PC-3 (cell line): ENCODE results near the gene TNFRSF11A. TPM values are rescaled to one million over a fixed set of nuclear protein-coding genes. Genes with fewer than 3 reads are reported as not detected.

Experiments used
- ATAC-seq: fragments of 200-7000 bp; cut with Tn5 transposase; 2 replicates; pipeline ENCODE4 v1.9.1; 2020; ENCODE audit warnings: mild to moderate bottlenecking, moderate library complexity
- BruUV-seq: library from RNA; stranded (reverse); fragments of 400-500 nt; replicated peaks from 2 replicates; lab custom pipeline; 2021; lab: Mats Ljungman, UMichigan
- CTCF ChIA-PET: fragments of 300-600 bp; sonication (Branson Sonifier 250); formaldehyde crosslinking; loops from one replicate; lab custom pipeline; 2022; ENCODE audit warnings: antibody characterized with exemption; lab: Charles Lee
- POLR2A ChIA-PET: fragments of 300-600 bp; sonication (Branson Sonifier 250); formaldehyde crosslinking; loops from one replicate; lab custom pipeline; 2022; ENCODE audit warnings: antibody characterized with exemption; ENCODE audit not compliant: unreplicated experiment; lab: Charles Lee
- DNase-seq: peaks from one replicate; pipeline ENCODE4 v3.0.0-alpha.2; 2015
- H2AFZ ChIP-seq: fragments of 300-600 bp; sonication (generic); 2 replicates; pipeline ENCODE4 v1.6.0; 2016; ENCODE audit warnings: antibody characterized with exemption, low read length
- H3F3A ChIP-seq: fragments of 300-600 bp; sonication (generic); one replicate; pipeline ENCODE4 v1.6.0; 2017; ENCODE audit warnings: antibody characterized with exemption, low read length, control low read depth, mild to moderate bottlenecking; ENCODE audit not compliant: unreplicated experiment
- H3K27ac ChIP-seq: fragments of 300-600 bp; sonication (generic); 2 replicates; pipeline ENCODE4 v1.5.1; 2016; ENCODE audit warnings: mild to moderate bottlenecking, low read length
- H3K27me3 ChIP-seq: fragments of 300-600 bp; sonication (generic); 2 replicates; pipeline ENCODE4 v1.6.1; 2016; ENCODE audit warnings: low read length, mixed read lengths
- H3K36me3 ChIP-seq: fragments of 300-600 bp; sonication (generic); 2 replicates; pipeline ENCODE4 v1.6.1; 2016; ENCODE audit warnings: low read depth, mixed run types, low read length, mixed read lengths
- H3K4me1 ChIP-seq: fragments of 300-600 bp; sonication (generic); 2 replicates; pipeline ENCODE4 v1.5.1; 2016; ENCODE audit warnings: low read length; ENCODE audit not compliant: insufficient read depth
- H3K4me2 ChIP-seq: fragments of 300-600 bp; sonication (generic); 2 replicates; pipeline ENCODE4 v1.6.0; 2016; ENCODE audit warnings: low read length
- H3K4me3 ChIP-seq: fragments of 300-600 bp; sonication (generic); 2 replicates; pipeline ENCODE4 v1.5.1; 2016; ENCODE audit warnings: mild to moderate bottlenecking, low read length, mixed read lengths
- H3K79me2 ChIP-seq: fragments of 300-600 bp; sonication (generic); 2 replicates; pipeline ENCODE4 v1.6.1; 2017; ENCODE audit warnings: low read length, mixed read lengths
- H3K9ac ChIP-seq: fragments of 300-600 bp; sonication (generic); 2 replicates; pipeline ENCODE4 v1.6.0; 2016; ENCODE audit warnings: mild to moderate bottlenecking, low read length
- H3K9me2 ChIP-seq: fragments of 300-600 bp; sonication (generic); replicated peaks from 2 replicates; pipeline ENCODE4 v1.6.1; 2016; ENCODE audit warnings: mixed run types, low read length, mixed read lengths
- H3K9me3 ChIP-seq: fragments of 300-600 bp; sonication (generic); 2 replicates; pipeline ENCODE4 v1.6.1; 2016; ENCODE audit warnings: low read length, mixed read lengths
- H4K20me1 ChIP-seq: fragments of 300-600 bp; sonication (generic); 2 replicates; pipeline ENCODE4 v1.6.1; 2016; ENCODE audit warnings: low read length, mixed read lengths
- CTCF ChIP-seq: fragments of 300-600 bp; sonication (generic); conservative IDR thresholded peaks from 2 replicates; pipeline ENCODE4 v1.5.1; 2017; ENCODE audit warnings: antibody characterized with exemption, low read depth, mild to moderate bottlenecking, low read length
- EZH2 ChIP-seq: fragments of 300-600 bp; sonication (generic); IDR thresholded peaks from one replicate; pipeline ENCODE4 v1.6.1; 2017; ENCODE audit warnings: antibody characterized with exemption, mild to moderate bottlenecking, low read length; ENCODE audit not compliant: unreplicated experiment
- EZH2phosphoT487 ChIP-seq: fragments of 300-600 bp; sonication (generic); IDR thresholded peaks from 2 replicates; pipeline ENCODE4 v1.6.1; 2018; ENCODE audit warnings: mild to moderate bottlenecking, antibody characterized with exemption, low read length, borderline replicate concordance
- intact Hi-C: fragments of 100-400 bp; cut with micrococcal nuclease; formaldehyde crosslinking; loops from 2 replicates; pipeline ENCODE4 v1.9.0; 2023
- total RNA-seq: library from RNA; depleted of rRNA; stranded (reverse); fragments of >200 nt; gene quantifications from 2 replicates; pipeline ENCODE4 v1.2.3, GENCODE V29; 2014

The TNFRSF11A gene
- total RNA-seq, 1 experiment from 2014 or later, result 26.5 TPM

DNA sequence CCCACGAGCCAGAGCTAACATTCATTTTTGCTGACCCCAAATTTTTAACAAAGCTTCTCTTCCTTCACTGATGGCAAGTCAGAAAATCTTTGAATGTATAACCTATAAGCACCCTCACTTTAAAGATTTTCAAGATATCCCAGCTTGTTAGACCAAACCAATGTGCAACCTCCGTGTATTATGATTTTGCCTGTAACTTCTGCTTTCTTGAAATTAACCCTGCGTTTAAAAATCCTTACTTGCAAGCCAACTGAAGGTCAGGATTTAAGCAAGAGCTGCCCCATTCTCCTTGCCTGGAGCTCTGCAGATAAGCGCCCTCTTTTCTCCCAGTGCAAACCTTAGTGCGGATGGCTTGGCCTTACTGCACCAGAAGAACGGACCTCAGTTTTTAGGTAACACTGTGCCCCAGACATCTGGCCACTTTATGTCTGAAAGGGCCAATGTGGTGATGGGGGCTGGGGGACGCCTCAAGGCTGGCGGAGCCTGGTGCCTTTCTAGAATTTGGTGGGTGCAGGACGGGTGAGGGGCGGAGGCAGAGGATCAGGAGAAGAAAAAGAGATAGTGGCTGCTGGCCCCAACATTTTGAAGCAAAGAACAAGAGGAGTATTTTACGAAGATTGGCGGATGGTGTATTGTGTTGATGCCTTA, 805 bp upstream of the TNFRSF11A start:
- H3F3A ChIP-seq, result peaks cover 1% of the 10 kb centered on the region
- TF ChIP-seq CTCF, result no peak
- no peak for TF ChIP-seq EZH2
- TF ChIP-seq EZH2phosphoT487, result no peak
- peaks cover 40% of the 10 kb centered on the region for H3K79me2 ChIP-seq
- peak overlapping the region; percentile 67; the same call in 1 of the 2 replicates for H2AFZ ChIP-seq
- peaks cover 14% of the 10 kb centered on the region; the same call in 1 of the 2 replicates for H4K20me1 ChIP-seq
- no TSS peak for BruUV-seq
- DNase-seq (no peak), ATAC-seq (no peak)
- H3K27ac ChIP-seq, result no peak overlapping the region
- peaks cover 28% of the 10 kb centered on the region for H3K4me1 ChIP-seq
- no peaks in the 10 kb centered on the region for H3K9me3 ChIP-seq
- H3K9me2 ChIP-seq, result no peaks in the 10 kb centered on the region
- ChIA-PET POLR2A (interaction anchor here (0.6 kb wide), 1 partner anchor 714 kb away, joined by 3 read pairs; no protein-coding TSS in a partner anchor), CTCF (interaction anchor here (0.6 to 1.4 kb wide), 3 partner anchors 76 to 187 kb away, joined by 3 to 4 read pairs (median 4); no protein-coding TSS in a partner anchor)
- no peaks in the 10 kb centered on the region for H3K27me3 ChIP-seq
- H3K4me3 ChIP-seq, result peak overlapping the region; percentile 60
- H3K9ac ChIP-seq, result no peak overlapping the region
- intact Hi-C loops, result no loop called here
- H3K36me3 ChIP-seq, result no peaks in the 10 kb centered on the region
- H3K4me2 ChIP-seq, result peak overlapping the region; percentile 80

DNA sequence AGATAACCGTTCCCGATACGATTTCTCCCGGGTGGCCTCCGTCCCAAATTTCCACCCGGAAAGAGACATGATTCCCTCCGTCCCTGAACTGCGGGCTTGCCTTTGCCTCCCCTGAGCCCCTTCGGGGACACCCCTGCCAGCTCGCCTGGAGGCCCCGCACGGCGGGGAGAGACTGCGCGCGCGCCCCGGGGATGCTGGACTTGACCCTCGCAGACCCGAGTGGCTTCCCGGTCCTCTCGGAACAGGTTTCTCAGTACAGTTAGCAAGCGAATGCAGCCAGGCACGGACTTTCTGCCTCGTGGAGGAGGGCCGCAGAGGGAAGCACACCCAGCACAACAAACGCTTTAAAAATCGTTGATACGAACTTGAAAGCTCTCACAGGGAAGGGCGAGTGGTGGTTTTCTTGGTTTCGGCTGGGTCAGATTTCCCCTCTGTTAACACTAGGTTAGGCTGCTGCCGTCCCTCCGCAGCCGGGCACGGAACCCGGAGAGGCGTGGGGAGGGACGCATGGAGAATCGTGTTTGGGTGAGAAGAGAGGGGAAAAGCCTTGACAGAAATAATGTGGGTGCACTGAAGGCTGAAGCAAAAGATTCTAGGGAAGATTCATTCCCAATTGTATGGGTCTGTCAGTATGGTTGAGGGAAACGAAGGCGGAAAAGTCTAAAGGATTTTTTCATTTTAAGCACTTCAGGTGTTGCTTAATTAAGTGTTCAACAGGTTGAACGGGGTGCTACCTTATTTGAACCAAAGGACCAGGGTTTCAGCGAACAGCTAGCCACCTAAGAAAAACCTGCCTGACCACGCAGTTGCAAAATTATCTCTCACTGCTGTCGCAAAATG, 916 bp downstream of the TNFRSF11A start:
- TSS peak; percentile 57 for BruUV-seq
- Histone ChIP-seq H3K79me2 (peaks cover 52% of the 10 kb centered on the region), H3F3A (peaks cover 3% of the 10 kb centered on the region), H3K4me3 (peak overlapping the region; percentile 98), H3K4me1 (peaks cover 42% of the 10 kb centered on the region), H3K9me3 (no peaks in the 10 kb centered on the region), H2AFZ (peak overlapping the region; percentile 59), H3K9me2 (no peaks in the 10 kb centered on the region), H3K27me3 (no peaks in the 10 kb centered on the region), H4K20me1 (peaks cover 14% of the 10 kb centered on the region; the same call in 1 of the 2 replicates), H3K9ac (peak overlapping the region; percentile 92), H3K27ac (peak overlapping the region; percentile 29), H3K4me2 (peak overlapping the region; percentile 89), H3K36me3 (no peaks in the 10 kb centered on the region)
- intact Hi-C loops, result loop anchor here (1.0 to 5.0 kb wide), 5 partner anchors 37 to 256 kb away; no protein-coding TSS in a partner anchor
- no peak for TF ChIP-seq EZH2phosphoT487
- TF ChIP-seq CTCF, result no peak
- POLR2A ChIA-PET, result interaction anchor here (0.6 kb wide), 1 partner anchor 65 kb away, joined by 18 read pairs; no protein-coding TSS in a partner anchor
- DNase-seq (peak; percentile 40), ATAC-seq (no peak)
- CTCF ChIA-PET, result interaction anchor here (0.6 to 1.6 kb wide), 2 partner anchors 74 to 88 kb away, joined by 3 to 4 read pairs (median 4); no protein-coding TSS in a partner anchor
